Pancreas (tissue), 10 donors: ENCODE data around the gene LRRC45. TPM values are rescaled to one million over a fixed set of nuclear protein-coding genes. Genes with fewer than 3 reads are reported as not detected.

Experiments used
- ATAC-seq, 4 donors: fragments of 200-7000 bp; cut with Tn5 transposase; one replicate each; pipeline versions ENCODE4 v1.8.0 to v1.9.1; 2020; ENCODE audit warnings: mild to moderate bottlenecking in 4 of 4, moderate library complexity in 4 of 4
- DNase-seq, 6 donors: peaks; one replicate each; pipeline ENCODE4 v3.0.0-alpha.2; 2020
- FAIRE-seq: peaks from 2 replicates; lab custom pipeline; 2012; peaks lifted over from hg19 to GRCh38; lab: Jason Lieb, UNC
- H3K27ac ChIP-seq, 4 donors: fragments of 200-600 bp; sonication (generic); 1 replicate in 3 of 4; 2 replicates in 1 of 4; pipeline versions ENCODE4 v1.5.0 to v1.8.0; 2020
- H3K27me3 ChIP-seq, 4 donors: fragments of 200-600 bp; one replicate each; pipeline ENCODE4 v1.8.0; 2021
- H3K36me3 ChIP-seq, 3 donors: fragments of 200-600 bp; sonication (generic) in 1 of 3; one replicate each; pipeline versions ENCODE4 v1.5.0 to v1.8.0; 2020 to 2021
- H3K4me1 ChIP-seq, 3 donors: fragments of 200-600 bp; one replicate each; pipeline ENCODE4 v1.8.0; 2021
- H3K4me3 ChIP-seq, 4 donors: fragments of 200-600 bp; sonication (generic) in 2 of 4; one replicate each; pipeline versions ENCODE4 v1.5.0 to v1.8.0; 2020 to 2021
- H3K9me3 ChIP-seq, 4 donors: fragments of 200-600 bp; one replicate each; pipeline ENCODE4 v1.8.0; 2021
- CTCF ChIP-seq, 4 donors: fragments of 200-600 bp; sonication (generic) in 3 of 4; IDR thresholded peaks; one replicate each; pipeline versions ENCODE4 v1.5.0 to v1.8.0; 2021; ENCODE audit warnings: antibody characterized with exemption in 4 of 4
- WGBS, 2 donors: extraction: QIAGEN DNeasy Blood & Tissue Kit; methylation state at CpG; one replicate each; pipeline ENCODE4 v1.1.7; 2013; 5-methylcytosine and 5-hydroxymethylcytosine counted together
- intact Hi-C, 3 donors: fragments of 100-400 bp; cut with DNase I; formaldehyde crosslinking; loops; one replicate each; pipeline versions ENCODE4 v1.11.1 to v1.14.2; 2022
- polyA plus RNA-seq, 2 donors: library from polyadenylated mRNA; stranded (reverse); fragments of 200-250 nt; gene quantifications; one replicate each; pipeline ENCODE4 v1.2.3, GENCODE V29; 2013
- total RNA-seq, 6 donors: library from RNA; stranded (reverse); fragmentation: NEBNext Ultra II Directional in 4 of 6; extraction: Animal tissue kit (Norgen Biotek cat#: 25700) in 4 of 6; gene quantifications; one replicate each; pipeline versions ENCODE4 v1.2.1 to v1.2.4, GENCODE V29; 2021 to 2023
- donor health status: healthy with polysubstance abuse.
- donor health status: DM: no; HTN: no; CAD: no; lungs with moderate emphysema.
- donor health status: DM: no; HTN: no; CAD: no.
- donor health status: control.
- donor health status: control.
- donor health status: Bipolar disorder and iron deficiency.
- donor health status: DM: yes; HTN: yes; CAD: no.
- donor health status: DM: no; HTN: no; CAD: no.
- donor health status: DM: no; HTN: no; CAD: no.
- donor health status: DM: yes; HTN: yes; CAD: no.

Gene LRRC45
- total and polyA plus RNA-seq, 8 donors: 5.3 to 21.6 (median 7.0) TPM

- Histone ChIP-seq H3K27me3 (no peaks in the 10 kb centered on the region), H3K9me3 (no peaks in the 10 kb centered on the region), H3K4me1 (peaks cover 9 to 13% (median 13%) of the 10 kb centered on the region in 3 donors), H3K4me3 (no peak overlapping the region), H3K36me3 (no peaks in the 10 kb centered on the region), H3K27ac (no peak overlapping the region)
- no peak for ATAC-seq
- intact Hi-C loops: loop anchor here (2.0 to 10.0 kb wide), 3 partner anchors 54 to 64 kb away; partner anchors contain the start of gene NOTUM (in 1 of the 3)
- WGBS, 2 donors: 81 to 84% methylated on average over 33 of the region's 33 CpGs
- DNase-seq: no peak
- no peak for FAIRE-seq
- no peak for TF ChIP-seq CTCF (IDR thresholded peaks at IDR 0.05)
These were observed 4.0 kb upstream of the LRRC45 start for GRCh38 chr17:82018989-82019689.

- FAIRE-seq: no peak
These were observed 3.2 kb upstream of the LRRC45 start for GRCh38 chr17:82019690-82020571.

GRCh38 chr17:82020572-82021106 is 2.5 kb upstream of the LRRC45 start:
- DNase-seq: peak in 2 of 6 donors; percentile 58 to 82

More at GRCh38 chr17:82019690-82020571, 3.2 kb upstream of the LRRC45 start:
- H3K4me1 ChIP-seq: peaks cover 9 to 14% (median 14%) of the 10 kb centered on the region in 3 donors
- peak; percentile 51 to 80 (median 53) for TF ChIP-seq CTCF (IDR thresholded peaks at IDR 0.05)
- no peak for ATAC-seq
- H3K9me3 ChIP-seq: no peaks in the 10 kb centered on the region
- 60 to 63% methylated on average over 26 to 34 of the region's 34 CpGs for WGBS, 2 donors
- H3K27ac ChIP-seq: no peak overlapping the region
- DNase-seq: peak in 5 of 6 donors; percentile 42 to 85 (median 60)
- intact Hi-C loops: loop anchor here (2.0 to 10.0 kb wide), 4 partner anchors 55 to 135 kb away; partner anchors contain the start of gene NOTUM (in 1 of the 3)
- H3K36me3 ChIP-seq: no peaks in the 10 kb centered on the region
- H3K27me3 ChIP-seq: no peaks in the 10 kb centered on the region
- no peak overlapping the region for H3K4me3 ChIP-seq

More at GRCh38 chr17:82020572-82021106, 2.5 kb upstream of the LRRC45 start:
- Histone ChIP-seq H3K4me3 (no peak overlapping the region), H3K9me3 (no peaks in the 10 kb centered on the region), H3K27ac (no peak overlapping the region), H3K36me3 (no peaks in the 10 kb centered on the region), H3K27me3 (no peaks in the 10 kb centered on the region), H3K4me1 (peaks cover 9 to 14% (median 14%) of the 10 kb centered on the region in 3 donors)
- 61 to 69% methylated on average over 14 of the region's 14 CpGs for WGBS, 2 donors
- FAIRE-seq (no peak), ATAC-seq (no peak)
- no peak for TF ChIP-seq CTCF (IDR thresholded peaks at IDR 0.05)
- intact Hi-C loops: loop anchor here in 1 of 3 donors (10.0 kb wide), 1 partner anchor 134 kb away; no protein-coding TSS in a partner anchor
